HFFc6 (cell line): ENCODE results near the gene MEN1. TPM values are rescaled to one million over a fixed set of nuclear protein-coding genes. Genes with fewer than 3 reads are reported as not detected.
"Not testable (repeated sequence)": the region's sequence is repeated elsewhere in the genome, so short reads cannot be mapped to it uniquely, and the experiment has no call there.

ENCODE experiments used
- DNase-seq: peaks from one replicate; pipeline ENCODE4 v3.0.0-alpha.2; 2018
- H3K27ac Mint-ChIP-seq: 2 replicates; pipeline ENCODE4 v1.8.0; 2020; ENCODE audit warnings: mild to moderate bottlenecking, mixed read lengths
- H3K27me3 Mint-ChIP-seq: 2 replicates; pipeline ENCODE4 v1.8.0; 2021; ENCODE audit warnings: mild to moderate bottlenecking, moderate library complexity, mixed read lengths; ENCODE audit not compliant: insufficient read depth
- H3K36me3 Mint-ChIP-seq: 2 replicates; pipeline ENCODE4 v1.8.0; 2021; ENCODE audit warnings: low read depth, mixed read lengths
- H3K4me1 Mint-ChIP-seq: 2 replicates; pipeline ENCODE4 v1.8.0; 2020; ENCODE audit warnings: low read depth, mixed read lengths
- H3K4me3 Mint-ChIP-seq: 2 replicates; pipeline ENCODE4 v1.8.0; 2020; ENCODE audit warnings: mild to moderate bottlenecking, moderate library complexity, mixed read lengths
- H3K9me3 Mint-ChIP-seq: 2 replicates; pipeline ENCODE4 v1.8.0; 2020; ENCODE audit warnings: mild to moderate bottlenecking, mixed read lengths
- total RNA-seq, 6 experiments: library from RNA; stranded (reverse); fragmentation: NEBNext Ultra II Directional; extraction: Animal tissue kit (Norgen Biotek cat#: 25700); gene quantifications; 2 replicates in 1 of 6; 3 replicates in 5 of 6; pipeline ENCODE4 v1.2.3, GENCODE V29; 2021
- TF ChIP-seq, protein P1 (sequence below): fragments of 200-600 bp; sonication (generic); IDR thresholded peaks from 2 replicates; pipeline ENCODE4 v1.5.0; 2021; ENCODE audit warnings: antibody characterized with exemption, mild to moderate bottlenecking

MEN1 gene
- total RNA-seq, 6 experiments from 2014 or later, result 23.9 to 35.5 (median 26.9) TPM

DNA sequence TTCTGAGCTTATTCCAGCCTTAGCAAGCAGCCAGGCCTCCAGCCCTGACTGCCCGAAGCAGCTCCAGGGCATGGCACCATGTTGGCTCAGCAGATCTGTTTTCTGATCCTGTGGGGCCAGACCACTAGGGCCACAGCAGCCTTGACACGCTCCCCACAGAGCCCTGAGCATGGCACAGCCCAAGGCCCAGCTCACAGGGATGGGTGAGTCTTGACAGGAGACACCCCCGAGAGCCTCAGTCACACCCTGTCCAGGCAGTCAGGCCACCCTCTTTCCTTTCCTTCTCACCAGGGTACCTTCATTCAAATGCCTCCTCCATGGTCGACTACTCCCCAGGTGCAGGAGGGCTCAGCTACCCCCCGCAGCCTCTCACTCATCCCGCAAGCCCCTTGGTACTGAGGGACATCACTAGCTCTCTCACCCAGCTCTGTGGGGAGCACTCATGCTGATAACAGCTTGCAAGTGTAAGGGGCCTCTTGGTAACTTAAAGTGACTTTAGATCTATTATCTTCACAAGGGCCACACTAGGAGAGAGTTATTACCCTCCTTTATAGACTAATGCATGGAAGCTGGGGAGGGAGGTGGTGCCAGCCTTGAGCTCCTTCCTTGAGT is 38.0 kb upstream of the MEN1 start:
- peaks cover 18% of the 10 kb centered on the region for H3K27me3 Mint-ChIP-seq
- peak overlapping the region; percentile 40 for H3K27ac Mint-ChIP-seq
- no peak overlapping the region for H3K4me3 Mint-ChIP-seq
- no peaks in the 10 kb centered on the region for H3K9me3 Mint-ChIP-seq
- TF ChIP-seq, protein P1, sequence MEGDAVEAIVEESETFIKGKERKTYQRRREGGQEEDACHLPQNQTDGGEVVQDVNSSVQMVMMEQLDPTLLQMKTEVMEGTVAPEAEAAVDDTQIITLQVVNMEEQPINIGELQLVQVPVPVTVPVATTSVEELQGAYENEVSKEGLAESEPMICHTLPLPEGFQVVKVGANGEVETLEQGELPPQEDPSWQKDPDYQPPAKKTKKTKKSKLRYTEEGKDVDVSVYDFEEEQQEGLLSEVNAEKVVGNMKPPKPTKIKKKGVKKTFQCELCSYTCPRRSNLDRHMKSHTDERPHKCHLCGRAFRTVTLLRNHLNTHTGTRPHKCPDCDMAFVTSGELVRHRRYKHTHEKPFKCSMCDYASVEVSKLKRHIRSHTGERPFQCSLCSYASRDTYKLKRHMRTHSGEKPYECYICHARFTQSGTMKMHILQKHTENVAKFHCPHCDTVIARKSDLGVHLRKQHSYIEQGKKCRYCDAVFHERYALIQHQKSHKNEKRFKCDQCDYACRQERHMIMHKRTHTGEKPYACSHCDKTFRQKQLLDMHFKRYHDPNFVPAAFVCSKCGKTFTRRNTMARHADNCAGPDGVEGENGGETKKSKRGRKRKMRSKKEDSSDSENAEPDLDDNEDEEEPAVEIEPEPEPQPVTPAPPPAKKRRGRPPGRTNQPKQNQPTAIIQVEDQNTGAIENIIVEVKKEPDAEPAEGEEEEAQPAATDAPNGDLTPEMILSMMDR, result no peak
- no peak for DNase-seq
- peaks cover 42% of the 10 kb centered on the region for H3K4me1 Mint-ChIP-seq
- H3K36me3 Mint-ChIP-seq, result peaks cover 4% of the 10 kb centered on the region

DNA sequence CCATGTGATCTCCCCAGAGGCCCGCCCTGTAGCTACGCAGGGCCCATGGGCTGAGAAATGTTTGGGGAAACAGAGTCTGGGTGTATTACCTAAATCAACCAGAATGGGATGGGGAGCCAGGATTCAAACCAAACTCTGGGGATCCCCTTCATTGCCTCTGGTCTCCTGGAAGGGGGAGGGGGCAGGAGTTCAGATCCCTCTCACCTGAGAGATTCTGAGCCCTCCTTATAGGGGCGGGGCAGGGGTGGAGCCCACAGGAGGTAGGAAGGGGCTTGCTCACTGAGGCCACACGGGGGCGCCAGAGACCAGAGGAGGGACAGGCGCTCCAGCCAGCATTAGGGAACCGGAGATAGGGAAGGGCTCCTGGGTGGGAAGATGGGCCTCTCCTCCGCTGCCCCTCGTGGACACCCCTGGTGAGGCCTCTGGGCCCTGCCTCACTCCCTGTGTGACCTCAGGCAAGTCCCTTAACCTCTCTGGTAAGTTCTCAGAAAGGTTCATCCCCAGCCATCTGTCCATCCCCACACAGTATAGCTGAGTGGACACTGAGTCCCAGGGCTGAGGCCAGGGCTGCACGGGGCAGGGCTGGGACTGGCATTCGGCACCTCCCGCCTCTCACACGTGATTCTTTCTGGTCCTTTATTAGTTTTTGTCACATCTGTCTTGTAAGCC is 36.8 kb upstream of the MEN1 start:
- TF ChIP-seq, protein P1, result peak; percentile 99
- Mint-ChIP-seq H3K4me1 (peaks cover 45% of the 10 kb centered on the region), H3K27ac (peak overlapping the region; percentile 71), H3K36me3 (peaks cover 4% of the 10 kb centered on the region; the same call in 1 of the 2 replicates), H3K27me3 (peaks cover 17% of the 10 kb centered on the region), H3K4me3 (no peak overlapping the region), H3K9me3 (no peaks in the 10 kb centered on the region)
- peak; percentile 79 for DNase-seq

DNA sequence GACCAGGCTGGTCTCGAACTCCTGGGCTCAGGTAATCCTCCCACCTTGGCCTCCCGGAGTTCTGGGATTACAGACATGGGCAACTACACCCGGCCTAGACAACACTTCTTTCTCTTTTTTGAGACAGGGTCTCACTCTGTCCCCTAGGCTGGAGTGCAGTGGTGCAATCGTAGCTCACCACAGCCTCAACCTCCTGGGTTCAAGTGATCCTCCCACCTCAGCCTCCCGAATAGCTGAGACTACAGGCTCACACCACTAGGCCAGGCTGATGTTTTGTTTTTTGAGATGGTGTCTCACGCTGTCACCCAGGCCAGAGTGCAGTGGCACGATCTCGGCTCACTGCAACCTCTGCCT is 35.4 kb upstream of the MEN1 start:
- H3K36me3 Mint-ChIP-seq, H3K9me3 Mint-ChIP-seq, DNase-seq, H3K4me3 Mint-ChIP-seq, H3K27ac Mint-ChIP-seq: not testable (repeated sequence)
- Mint-ChIP-seq H3K4me1 (peaks cover 31% of the 10 kb centered on the region), H3K27me3 (peaks cover 19% of the 10 kb centered on the region)

DNA sequence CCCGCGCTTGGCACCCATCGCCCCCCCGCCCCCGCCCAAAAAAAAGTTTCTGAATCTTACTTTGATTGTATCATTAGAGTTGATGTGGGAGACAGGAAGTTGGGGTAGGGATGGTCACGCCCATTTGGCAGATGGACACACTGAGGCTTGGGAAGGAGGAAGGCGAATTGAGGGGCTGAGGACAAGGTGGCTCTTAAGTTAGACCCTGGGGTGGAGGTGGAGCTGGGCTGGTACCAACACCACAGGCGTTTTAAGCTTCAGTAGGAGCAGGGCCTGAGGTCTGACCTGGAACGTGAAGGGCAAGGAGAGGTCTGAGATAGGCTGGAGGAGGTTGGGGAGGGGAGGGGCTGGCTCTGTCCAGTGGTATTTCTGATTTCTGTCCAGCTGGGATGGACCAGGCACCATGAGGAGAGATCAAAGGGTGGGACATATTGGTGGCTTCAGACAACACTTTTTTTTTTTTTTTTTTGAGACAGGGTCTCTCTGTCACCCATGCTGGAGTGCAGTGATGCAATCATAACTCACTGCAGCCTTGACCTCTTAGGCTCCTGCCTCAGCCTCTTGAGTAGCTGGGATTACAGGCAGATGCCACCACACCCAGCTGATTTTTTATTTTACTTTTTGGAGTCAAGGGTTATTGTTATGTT is 34.9 kb upstream of the MEN1 start:
- peaks cover 26% of the 10 kb centered on the region for H3K4me1 Mint-ChIP-seq
- no peak for DNase-seq
- no peaks in the 10 kb centered on the region for H3K36me3 Mint-ChIP-seq
- peaks cover 19% of the 10 kb centered on the region for H3K27me3 Mint-ChIP-seq
- no peaks in the 10 kb centered on the region for H3K9me3 Mint-ChIP-seq
- TF ChIP-seq, protein P1, result no peak
- no peak overlapping the region; the same call in 1 of the 2 replicates for H3K4me3 Mint-ChIP-seq
- H3K27ac Mint-ChIP-seq, result peak overlapping the region; percentile 31; the same call in 1 of the 2 replicates

DNA sequence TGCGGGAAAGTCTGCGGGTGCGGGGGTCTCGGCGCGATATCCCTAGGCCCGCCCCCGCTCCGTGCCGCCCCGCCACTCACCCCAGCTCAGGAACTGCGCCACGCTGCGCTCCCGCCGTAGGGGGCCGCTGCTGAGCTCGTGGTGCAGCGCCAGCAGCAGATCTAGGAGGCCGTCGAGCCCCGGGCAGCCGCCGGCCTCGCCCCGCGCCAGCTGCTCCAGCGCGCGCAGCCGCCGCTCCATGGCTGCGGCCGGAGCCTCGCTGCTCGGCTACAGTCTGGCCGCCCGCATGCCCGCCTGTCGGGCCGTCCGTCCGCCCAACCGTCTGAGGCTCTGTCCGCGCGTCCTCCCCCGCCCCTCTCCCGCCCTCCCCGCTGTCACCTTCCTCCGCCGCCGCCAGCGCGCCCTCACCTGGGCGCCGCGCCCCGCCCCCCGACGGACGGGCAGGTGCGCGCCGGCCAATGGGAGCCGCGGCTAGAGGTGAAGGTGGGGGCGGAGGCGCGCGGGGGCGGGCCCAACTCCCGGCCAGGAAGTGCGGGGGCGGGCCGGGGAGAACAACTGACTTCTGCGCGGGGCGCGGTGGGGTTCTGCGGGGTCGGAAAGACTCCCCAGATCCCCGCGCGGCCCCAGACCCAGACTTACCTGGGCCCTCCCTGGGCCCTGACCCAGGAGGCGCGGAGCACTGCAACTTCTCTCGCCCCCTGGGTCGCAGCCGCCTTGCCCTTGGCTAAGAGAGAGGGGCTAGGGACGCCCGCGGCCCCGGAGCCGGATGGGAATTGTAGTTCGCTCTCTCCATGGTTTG is 34.2 kb upstream of the MEN1 start, which contains the start of gene CDC42BPG:
TSS of gene CDC42BPG (minus strand) at position 324 of the 799 bp plus-strand sequence. CDS start at position 240, 84 bp downstream.
- no peaks in the 10 kb centered on the region for H3K36me3 Mint-ChIP-seq
- TF ChIP-seq, protein P1, result peak; percentile 80
- peaks cover 22% of the 10 kb centered on the region for H3K4me1 Mint-ChIP-seq
- peak; percentile 36 for DNase-seq
- peaks cover 12% of the 10 kb centered on the region for H3K27me3 Mint-ChIP-seq
- H3K27ac Mint-ChIP-seq, result peak within 1 kb of the TSS; percentile 31; the same call in 1 of the 2 replicates
- no peaks in the 10 kb centered on the region for H3K9me3 Mint-ChIP-seq
- peak within 1 kb of the TSS; percentile 19 for H3K4me3 Mint-ChIP-seq
